HG03460 (cell line): Measurements from ENCODE around the gene RASGRF1.
"Not testable (repeated sequence)": the region's sequence is repeated elsewhere in the genome, so short reads cannot be mapped to it uniquely, and the experiment has no call there.

Experiments
- ATAC-seq: cut with Tn5 transposase; IDR thresholded peaks from one replicate; pipeline ENCODE4 v1.9.1; 2021; ENCODE audit not compliant: unreplicated experiment

RASGRF1 gene

DNA sequence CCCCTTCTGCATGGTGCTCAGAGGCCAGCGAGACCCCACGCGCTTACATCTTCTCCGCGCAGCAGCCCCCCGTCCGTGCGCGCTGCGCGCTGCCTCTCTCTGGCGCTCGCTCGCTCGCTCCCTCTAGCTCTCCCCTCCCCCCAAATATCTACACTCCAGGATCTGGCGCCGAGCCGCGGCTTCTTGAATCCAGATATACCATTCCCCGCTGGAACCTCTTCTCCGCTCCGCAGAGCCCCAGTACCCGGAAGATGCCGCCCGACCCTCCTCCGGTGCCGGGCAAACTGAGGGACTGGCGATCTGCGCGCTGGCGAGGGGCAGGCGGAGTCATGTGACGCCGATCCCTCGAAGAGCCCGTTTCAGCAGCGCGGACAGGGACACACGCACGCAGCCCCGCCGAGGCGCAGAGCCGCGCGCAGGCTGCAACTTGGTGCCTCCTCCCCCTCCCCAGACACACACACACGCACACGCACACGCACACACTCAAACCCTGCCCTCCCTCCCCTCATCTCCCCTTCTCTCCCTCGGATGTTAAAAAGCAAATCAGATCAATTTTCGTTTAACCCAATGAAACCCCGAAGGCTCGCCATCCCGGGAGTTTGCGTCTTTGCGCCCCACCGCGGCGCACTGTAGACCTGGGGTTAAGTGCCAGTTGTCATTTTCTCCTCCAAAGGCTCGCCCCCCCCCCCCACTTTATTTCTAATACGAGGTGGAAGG, at the start of gene RASGRF1:
Gene RASGRF1, minus strand, starts transcription at position 294 of the 717 bp plus-strand sequence. Its CDS starts 282 bp downstream, at position 12.
- no peak for ATAC-seq

- no peak for ATAC-seq
These were observed 46.0 kb upstream of the RASGRF1 start for GRCh38 chr15:79136434-79137046.

- ATAC-seq: no peak
These were observed 42.7 kb upstream of the RASGRF1 start for GRCh38 chr15:79133309-79133708.

GRCh38 chr15:79132770-79133169, 42.2 kb upstream of the RASGRF1 start:
- ATAC-seq: no peak

DNA sequence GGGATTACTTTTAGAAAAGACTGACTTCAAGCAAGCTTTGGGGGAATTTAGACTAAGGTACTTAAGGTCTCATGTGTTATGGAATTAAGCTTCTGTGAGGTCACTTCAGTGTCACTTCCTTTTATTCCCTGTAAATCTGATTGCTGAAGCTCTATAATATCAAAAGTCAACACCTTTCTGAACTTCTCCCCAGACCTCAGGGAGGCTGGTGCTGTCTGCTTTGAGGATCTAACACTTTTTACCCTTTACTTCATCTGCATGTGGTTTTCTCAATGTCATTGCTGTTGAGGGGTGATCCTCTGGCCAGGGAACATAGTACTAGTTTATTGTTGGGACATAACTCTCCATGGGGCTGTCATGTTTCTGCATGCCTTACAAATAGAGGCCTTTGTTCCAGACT, 41.8 kb upstream of the RASGRF1 start:
- no peak for ATAC-seq

- ATAC-seq: no peak
These were observed 40.1 kb upstream of the RASGRF1 start for GRCh38 chr15:79130535-79131130.

- ATAC-seq: no peak
These were observed 38.7 kb upstream of the RASGRF1 start for GRCh38 chr15:79129235-79129634.

DNA sequence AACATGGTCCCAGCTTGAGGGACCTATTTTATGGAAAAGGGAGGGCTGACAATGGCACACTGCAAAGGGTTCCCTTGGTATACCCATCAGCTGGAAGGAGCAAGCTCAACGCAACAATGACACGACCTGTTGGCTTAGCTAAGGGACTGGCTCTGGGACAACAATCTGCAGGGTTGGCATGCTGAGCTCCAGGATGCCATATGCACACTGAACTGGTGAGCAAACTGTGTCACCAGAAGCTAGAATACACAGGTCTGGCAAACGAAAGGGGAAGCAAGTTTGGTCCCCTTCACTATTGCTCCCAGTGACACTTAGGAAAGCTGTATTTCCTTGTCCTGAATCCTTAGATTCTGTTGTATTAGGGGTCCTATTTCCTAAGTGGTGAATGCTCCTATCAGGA, 38.0 kb upstream of the RASGRF1 start:
- no peak for ATAC-seq

DNA sequence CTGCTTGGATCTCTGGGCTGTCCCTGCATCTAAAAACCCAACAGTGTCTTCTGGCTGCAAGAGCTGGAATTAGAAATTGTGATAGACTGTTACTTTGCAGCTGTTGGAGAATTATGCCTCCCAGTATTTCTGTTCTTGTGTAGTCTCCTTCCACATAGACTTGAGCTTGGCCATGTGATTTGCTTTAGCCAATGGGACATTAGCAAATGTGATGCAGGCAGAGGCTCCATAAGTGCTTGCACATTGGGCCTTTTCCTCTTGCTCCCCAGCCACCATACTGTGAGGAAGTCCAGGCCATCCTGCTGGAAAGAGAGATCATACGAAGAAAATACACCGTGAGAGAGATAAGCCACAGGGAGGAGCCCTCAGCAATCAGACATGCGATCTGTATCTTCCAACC, 33.8 kb upstream of the RASGRF1 start:
- no peak for ATAC-seq

GRCh38 chr15:79122991-79123390, 32.4 kb upstream of the RASGRF1 start:
- no peak for ATAC-seq

- ATAC-seq: no peak
These were observed 31.8 kb upstream of the RASGRF1 start for GRCh38 chr15:79122391-79122790.

- no peak for ATAC-seq
These were observed 31.0 kb upstream of the RASGRF1 start for GRCh38 chr15:79121571-79121970.

DNA sequence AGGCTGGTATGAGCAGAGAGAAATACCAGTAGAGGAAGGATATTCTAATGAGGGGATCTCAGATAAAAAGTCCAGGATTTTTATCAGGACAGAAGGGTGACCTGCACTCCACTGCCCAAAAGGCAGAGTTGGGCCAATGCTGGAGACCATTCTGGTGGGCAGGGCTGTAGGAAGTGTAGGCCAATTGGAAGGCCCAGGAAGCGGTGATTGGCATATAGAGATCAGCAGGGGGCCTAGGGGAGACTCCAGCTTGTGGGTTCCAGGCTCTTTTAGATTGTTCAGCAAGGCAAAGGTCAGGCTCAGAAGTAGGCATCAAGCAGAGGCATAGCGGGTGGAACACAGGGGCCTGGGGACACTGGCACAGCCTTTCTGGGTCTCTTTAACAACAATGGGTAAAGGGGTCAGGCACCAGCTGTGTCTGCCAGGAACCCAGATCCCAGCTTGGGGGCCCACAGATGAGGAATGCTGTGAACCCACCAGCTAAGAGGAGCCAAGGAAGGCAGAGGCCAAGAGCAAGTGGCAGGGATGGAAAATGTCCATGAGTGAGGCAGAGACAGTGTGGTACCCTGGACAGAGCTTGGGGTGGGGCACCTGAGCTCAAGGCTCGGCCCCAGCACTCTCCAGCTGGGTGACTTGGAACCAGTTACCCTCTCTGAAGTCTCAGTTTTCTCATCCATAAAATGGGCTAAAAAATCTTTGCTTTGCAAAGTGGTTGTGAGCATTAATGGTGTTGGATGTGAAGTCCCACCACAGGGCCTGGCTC, 27.0 kb upstream of the RASGRF1 start:
- ATAC-seq: no peak

GRCh38 chr15:79116771-79117170, 26.2 kb upstream of the RASGRF1 start:
- ATAC-seq: no peak

GRCh38 chr15:79115986-79116665, 25.5 kb upstream of the RASGRF1 start:
- no peak for ATAC-seq

DNA sequence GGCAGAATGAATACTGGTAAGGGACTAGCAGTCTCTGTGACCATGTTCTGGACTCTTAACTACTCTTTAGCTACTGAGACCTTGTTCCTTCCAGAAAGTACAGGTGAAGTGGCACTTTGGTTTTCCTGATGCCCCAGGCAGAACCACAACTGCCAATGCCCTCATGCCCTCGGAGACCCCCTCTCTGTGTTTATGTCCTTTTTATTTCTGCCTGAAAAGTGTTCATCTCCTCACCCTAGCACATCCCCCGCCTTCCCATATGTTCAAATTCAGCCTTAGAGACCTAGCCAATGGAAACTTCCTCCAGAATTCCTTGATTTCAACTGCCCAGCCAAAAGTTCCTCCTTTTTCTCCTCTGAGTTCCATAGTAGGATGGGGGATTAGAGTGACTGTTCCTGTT, 23.3 kb upstream of the RASGRF1 start:
- ATAC-seq: no peak

GRCh38 chr15:79111404-79111803, 20.8 kb upstream of the RASGRF1 start:
- not testable (repeated sequence) for ATAC-seq

GRCh38 chr15:79105141-79105540, 14.6 kb upstream of the RASGRF1 start:
- ATAC-seq: no peak

DNA sequence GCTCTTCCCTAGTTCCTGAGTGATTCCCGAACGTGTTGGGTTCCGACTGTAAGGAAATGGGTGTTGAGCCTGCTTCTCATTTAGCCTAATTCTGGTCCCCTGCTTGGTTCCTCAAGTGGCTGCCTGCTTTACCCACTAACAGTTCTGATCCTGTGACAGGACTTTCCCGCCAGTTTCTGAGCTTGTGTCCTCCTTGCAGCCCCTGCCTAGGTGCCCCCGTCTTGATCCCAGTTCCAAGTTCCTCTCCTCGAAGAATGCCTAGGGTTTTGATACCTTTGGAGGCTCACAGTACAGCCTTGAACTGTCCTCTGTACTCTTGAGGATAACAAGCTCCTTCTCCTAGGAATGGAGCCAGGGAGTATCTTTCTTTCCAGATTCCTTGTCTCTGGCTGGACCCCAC, 12.0 kb upstream of the RASGRF1 start:
- ATAC-seq: no peak

DNA sequence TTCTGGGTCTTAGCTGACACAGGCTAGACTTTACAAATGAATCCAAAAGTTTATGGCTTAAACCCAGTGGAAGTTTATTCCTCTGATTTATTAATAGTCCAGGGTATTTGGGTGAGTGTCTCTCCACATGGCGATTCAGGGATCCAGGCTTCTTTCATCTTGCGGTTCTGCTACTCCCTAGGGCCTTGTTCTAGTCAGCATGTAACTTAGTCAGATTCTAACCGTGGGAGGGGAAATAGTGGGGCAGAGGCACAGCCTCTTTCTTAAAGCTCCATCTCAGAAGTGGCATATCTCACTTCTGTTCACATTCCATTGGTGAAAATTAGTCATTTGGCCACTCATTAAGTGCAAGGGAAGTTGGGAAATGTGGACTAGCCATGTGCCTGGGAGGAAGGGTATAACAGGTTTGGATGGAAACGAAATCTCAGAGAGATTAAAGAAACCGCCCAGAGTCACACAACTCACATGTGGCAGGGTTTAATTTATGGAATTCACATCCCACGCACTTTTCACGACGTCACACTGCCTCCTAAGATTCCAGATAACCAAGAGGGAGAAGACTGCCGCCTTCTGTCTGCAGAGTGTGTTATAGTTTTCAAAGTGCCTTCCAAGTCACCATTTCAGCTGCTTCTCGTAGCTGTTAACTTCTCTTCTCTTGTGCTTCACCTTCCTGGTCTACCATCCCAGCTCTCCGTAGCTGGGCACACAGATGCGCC, 11.4 kb upstream of the RASGRF1 start:
- ATAC-seq: no peak
